Right kidney (tissue), 1 donor: ENCODE data around the gene SEPTIN11.
"Not testable (repeated sequence)": the region's sequence is repeated elsewhere in the genome, so short reads cannot be mapped to it uniquely, and the experiment has no call there.

Experiments used
- DNase-seq: peaks from one replicate; pipeline ENCODE4 v3.0.0-alpha.2; 2016

SEPTIN11 gene

GRCh38 chr4:76950956-76951671 is 1.6 kb downstream of the SEPTIN11 start:
- no peak for DNase-seq

- no peak for DNase-seq
These were observed 2.1 kb downstream of the SEPTIN11 start for GRCh38 chr4:76951672-76952010.

- DNase-seq, result no peak
These were observed 2.5 kb downstream of the SEPTIN11 start for GRCh38 chr4:76952071-76952470.

GRCh38 chr4:76952656-76953582 is 3.4 kb downstream of the SEPTIN11 start:
- no peak for DNase-seq

GRCh38 chr4:76953956-76954355 is 4.4 kb downstream of the SEPTIN11 start:
- DNase-seq, result no peak

- no peak for DNase-seq
These were observed 4.9 kb downstream of the SEPTIN11 start for GRCh38 chr4:76954489-76954888.

GRCh38 chr4:76955182-76955581 is 5.6 kb downstream of the SEPTIN11 start:
- no peak for DNase-seq

GRCh38 chr4:76957004-76957738 is 7.6 kb downstream of the SEPTIN11 start:
- no peak for DNase-seq

GRCh38 chr4:76958891-76959290 is 9.3 kb downstream of the SEPTIN11 start:
- no peak for DNase-seq

- no peak for DNase-seq
These were observed 10.5 kb downstream of the SEPTIN11 start for GRCh38 chr4:76960014-76960413.

GRCh38 chr4:76962406-76963130 is 13.0 kb downstream of the SEPTIN11 start:
- DNase-seq, result no peak

- DNase-seq, result no peak
These were observed 13.7 kb downstream of the SEPTIN11 start for GRCh38 chr4:76963131-76963750.

GRCh38 chr4:76963927-76964326 is 14.4 kb downstream of the SEPTIN11 start:
- DNase-seq, result not testable (repeated sequence)

GRCh38 chr4:76964769-76965168 is 15.2 kb downstream of the SEPTIN11 start:
- no peak for DNase-seq

GRCh38 chr4:76965866-76966579 is 16.5 kb downstream of the SEPTIN11 start:
- no peak for DNase-seq

- no peak for DNase-seq
These were observed 19.4 kb downstream of the SEPTIN11 start for GRCh38 chr4:76968937-76969336.

- no peak for DNase-seq
These were observed 19.9 kb downstream of the SEPTIN11 start for GRCh38 chr4:76969495-76969894.

GRCh38 chr4:76969941-76970529 is 20.5 kb downstream of the SEPTIN11 start:
- no peak for DNase-seq

- no peak for DNase-seq
These were observed 22.8 kb downstream of the SEPTIN11 start for GRCh38 chr4:76972306-76972705.

GRCh38 chr4:76974150-76974549 is 24.6 kb downstream of the SEPTIN11 start:
- DNase-seq, result no peak

GRCh38 chr4:76977113-76977512 is 27.6 kb downstream of the SEPTIN11 start:
- no peak for DNase-seq
